ENCODE results near the gene ANTXR1.

GRCh38 chr2:69065735-69066336, 52.9 kb downstream of the ANTXR1 start:
- TF ChIP-seq POLR2A (IDR thresholded peaks at IDR 0.05; ENCODE audit: low read depth, low read length): no peak
- no peak for TF ChIP-seq TAF1 (IDR thresholded peaks at IDR 0.05; ENCODE audit: low read depth, low read length)
- no peak for TF ChIP-seq POLR2AphosphoS5 (IDR thresholded peaks at IDR 0.05; ENCODE audit: low read depth, low read length)
- no peak for TF ChIP-seq SPI1 (IDR thresholded peaks at IDR 0.05; ENCODE audit: low read depth, low read length)
- no peak for TF ChIP-seq POU2F2 (IDR thresholded peaks at IDR 0.05; ENCODE audit: low read depth, low read length)
